ENCODE data around the gene CLK2. TPM values are rescaled to one million over a fixed set of nuclear protein-coding genes. Genes with fewer than 3 reads are reported as not detected.
"Not testable (repeated sequence)": the region's sequence is repeated elsewhere in the genome, so short reads cannot be mapped to it uniquely, and the experiment has no call there.

The CLK2 gene
- total RNA-seq, 1 experiment from 2014 or later = 43.1 TPM

- not testable (repeated sequence) for DNase-seq; H3K4me1 ChIP-seq; H3K27ac ChIP-seq; H3K36me3 ChIP-seq; H3K9me3 ChIP-seq (replicated peaks); H3K4me3 ChIP-seq; H3K27me3 ChIP-seq
These were observed 26.5 kb downstream of the CLK2 start for GRCh38 chr1:155246796-155247195.

GRCh38 chr1:155245163-155245524, 28.2 kb downstream of the CLK2 start:
- H3K27me3 ChIP-seq = no peaks in the 10 kb centered on the region
- peak overlapping the region; percentile 89 for H3K27ac ChIP-seq
- peak overlapping the region; percentile 68 for H3K4me3 ChIP-seq
- no peaks in the 10 kb centered on the region for H3K36me3 ChIP-seq
- H3K9me3 ChIP-seq (replicated peaks) = no peaks in the 10 kb centered on the region
- DNase-seq = no peak
- H3K4me1 ChIP-seq = peaks cover 9% of the 10 kb centered on the region; the same call in 1 of the 2 replicates

- Histone ChIP-seq H3K27me3 (no peaks in the 10 kb centered on the region), H3K36me3 (no peaks in the 10 kb centered on the region), H3K4me3 (peak overlapping the region; percentile 68), H3K27ac (peak overlapping the region; percentile 89), H3K9me3 (replicated peaks) (no peaks in the 10 kb centered on the region), H3K4me1 (peaks cover 9% of the 10 kb centered on the region; the same call in 1 of the 2 replicates)
- DNase-seq = peak; percentile 99
These were observed 28.7 kb downstream of the CLK2 start for GRCh38 chr1:155244368-155245162.

- Histone ChIP-seq H3K27ac (no peak overlapping the region), H3K4me1 (peaks cover 9% of the 10 kb centered on the region; the same call in 1 of the 2 replicates), H3K27me3 (no peaks in the 10 kb centered on the region), H3K9me3 (replicated peaks) (no peaks in the 10 kb centered on the region), H3K4me3 (peak overlapping the region; percentile 68), H3K36me3 (no peaks in the 10 kb centered on the region)
- no peak for DNase-seq
These were observed 30.4 kb downstream of the CLK2 start for GRCh38 chr1:155242805-155243358.

- Histone ChIP-seq H3K27me3 (no peaks in the 10 kb centered on the region), H3K27ac (no peak overlapping the region), H3K9me3 (replicated peaks) (no peaks in the 10 kb centered on the region), H3K36me3 (no peaks in the 10 kb centered on the region), H3K4me3 (no peak overlapping the region), H3K4me1 (peaks cover 9% of the 10 kb centered on the region; the same call in 1 of the 2 replicates)
- DNase-seq = no peak
These were observed 31.5 kb downstream of the CLK2 start for GRCh38 chr1:155241841-155242264.

- no peaks in the 10 kb centered on the region for H3K27me3 ChIP-seq
- H3K4me1 ChIP-seq = peaks cover 9% of the 10 kb centered on the region; the same call in 1 of the 2 replicates
- no peaks in the 10 kb centered on the region for H3K36me3 ChIP-seq
- no peaks in the 10 kb centered on the region for H3K9me3 ChIP-seq (replicated peaks)
- peak overlapping the region; percentile 12; the same call in 1 of the 2 replicates for H3K27ac ChIP-seq
- peak overlapping the region; percentile 48 for H3K4me3 ChIP-seq
- DNase-seq = peak; percentile 65 to 83
These were observed 32.1 kb downstream of the CLK2 start for GRCh38 chr1:155241069-155241679.

- DNase-seq = no peak
- peaks cover 4% of the 10 kb centered on the region; the same call in 1 of the 2 replicates for H3K4me1 ChIP-seq
- H3K27ac ChIP-seq = no peak overlapping the region
- no peak overlapping the region for H3K4me3 ChIP-seq
- H3K27me3 ChIP-seq = no peaks in the 10 kb centered on the region
- H3K36me3 ChIP-seq = no peaks in the 10 kb centered on the region
- H3K9me3 ChIP-seq (replicated peaks) = no peaks in the 10 kb centered on the region
These were observed 36.9 kb downstream of the CLK2 start for GRCh38 chr1:155236451-155236850.

GRCh38 chr1:155235375-155235774, 37.9 kb downstream of the CLK2 start:
- not testable (repeated sequence) for H3K36me3 ChIP-seq

GRCh38 chr1:155233502-155233901, 39.8 kb downstream of the CLK2 start:
- DNase-seq = not testable (repeated sequence)

More at GRCh38 chr1:155235375-155235774, 37.9 kb downstream of the CLK2 start:
- H3K4me3 ChIP-seq; H3K9me3 ChIP-seq (replicated peaks); H3K4me1 ChIP-seq; DNase-seq; H3K27me3 ChIP-seq; H3K27ac ChIP-seq: not testable (repeated sequence)

GRCh38 chr1:155232001-155232978, 41.0 kb downstream of the CLK2 start:
- H3K9me3 ChIP-seq (replicated peaks); DNase-seq; H3K4me3 ChIP-seq; H3K4me1 ChIP-seq; H3K27ac ChIP-seq; H3K36me3 ChIP-seq; H3K27me3 ChIP-seq: not testable (repeated sequence)

More at GRCh38 chr1:155233502-155233901, 39.8 kb downstream of the CLK2 start:
- not testable (repeated sequence) for H3K27ac ChIP-seq; H3K36me3 ChIP-seq; H3K9me3 ChIP-seq (replicated peaks); H3K4me3 ChIP-seq; H3K4me1 ChIP-seq; H3K27me3 ChIP-seq

- H3K27me3 ChIP-seq; H3K4me1 ChIP-seq; H3K9me3 ChIP-seq (replicated peaks); DNase-seq; H3K27ac ChIP-seq; H3K4me3 ChIP-seq; H3K36me3 ChIP-seq: not testable (repeated sequence)
These were observed 42.0 kb downstream of the CLK2 start for GRCh38 chr1:155231302-155231701.

GRCh38 chr1:155228096-155228427, 45.2 kb downstream of the CLK2 start:
- peak overlapping the region; percentile 68 for H3K27ac ChIP-seq
- peak overlapping the region; percentile 65 for H3K4me3 ChIP-seq
- peaks cover 3% of the 10 kb centered on the region for H3K4me1 ChIP-seq
- H3K27me3 ChIP-seq = no peaks in the 10 kb centered on the region
- no peak for DNase-seq
- H3K9me3 ChIP-seq (replicated peaks) = no peaks in the 10 kb centered on the region
- H3K36me3 ChIP-seq = no peaks in the 10 kb centered on the region; the same call in 1 of the 2 replicates

- H3K27ac ChIP-seq = peak overlapping the region; percentile 68
- H3K36me3 ChIP-seq = no peaks in the 10 kb centered on the region; the same call in 1 of the 2 replicates
- peak overlapping the region; percentile 65 for H3K4me3 ChIP-seq
- peaks cover 3% of the 10 kb centered on the region for H3K4me1 ChIP-seq
- H3K9me3 ChIP-seq (replicated peaks) = no peaks in the 10 kb centered on the region
- peak; percentile 99 for DNase-seq
- no peaks in the 10 kb centered on the region for H3K27me3 ChIP-seq
These were observed 45.8 kb downstream of the CLK2 start for GRCh38 chr1:155227261-155228095.

GRCh38 chr1:155226910-155227260, 46.4 kb downstream of the CLK2 start:
- H3K27ac ChIP-seq = peak overlapping the region; percentile 68
- peak; percentile 61 to 68 for DNase-seq
- no peaks in the 10 kb centered on the region for H3K9me3 ChIP-seq (replicated peaks)
- H3K4me3 ChIP-seq = peak overlapping the region; percentile 65
- H3K36me3 ChIP-seq = no peaks in the 10 kb centered on the region; the same call in 1 of the 2 replicates
- H3K4me1 ChIP-seq = peaks cover 3% of the 10 kb centered on the region
- H3K27me3 ChIP-seq = no peaks in the 10 kb centered on the region

Measured in SJCRH30 (cell line).